ENCODE measurements around the gene APOL6.
"Not testable (repeated sequence)": the region's sequence is repeated elsewhere in the genome, so short reads cannot be mapped to it uniquely, and the experiment has no call there.

The APOL6 gene

GRCh38 chr22:35653824-35654223 is 5.6 kb downstream of the APOL6 start:
- no peak overlapping the region for H3K27ac ChIP-seq (ENCODE audit: insufficient read depth, low read depth, low read length, poor library complexity, severe bottlenecking)
- H3K9me3 ChIP-seq (ENCODE audit: control insufficient read depth, low read length) = no peaks in the 10 kb centered on the region
- no peaks in the 10 kb centered on the region for H3K4me1 ChIP-seq (ENCODE audit: control insufficient read depth, insufficient read depth, low read length)
- no peak overlapping the region for H3K4me3 ChIP-seq (ENCODE audit: insufficient read depth, low read depth, low read length)
- H3K27me3 ChIP-seq (ENCODE audit: control insufficient read depth, insufficient read depth, low read length, poor library complexity, severe bottlenecking) = no peaks in the 10 kb centered on the region
- 87 to 93% methylated on average over 1 of the region's 1 CpG for WGBS, 2 experiments
- no peaks in the 10 kb centered on the region for H3K36me3 ChIP-seq (ENCODE audit: control insufficient read depth, insufficient read depth, low read length)

DNA sequence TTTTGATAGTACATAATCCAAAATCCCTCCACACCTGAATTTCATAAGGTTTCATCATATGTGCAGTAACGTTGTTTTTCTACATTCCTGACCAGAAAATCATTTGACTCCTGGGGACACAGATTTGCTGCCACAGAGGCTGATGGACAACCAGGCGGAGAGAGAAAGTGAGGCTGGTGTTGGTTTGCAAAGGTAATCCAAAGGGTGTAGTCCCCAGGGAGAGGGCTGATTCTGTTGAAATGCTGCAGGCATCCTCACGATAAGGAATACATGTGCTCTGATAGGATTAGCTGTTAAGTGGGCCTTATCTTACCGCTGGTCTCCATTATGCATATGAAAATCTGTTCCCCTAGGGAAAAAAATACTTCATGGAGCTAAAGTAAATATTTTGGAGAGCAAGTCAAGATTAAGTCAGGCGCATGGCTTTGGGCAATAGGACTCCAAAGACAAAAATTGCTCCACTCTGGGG is 8.1 kb downstream of the APOL6 start:
- no peak overlapping the region for H3K4me3 ChIP-seq (ENCODE audit: insufficient read depth, low read depth, low read length)
- H3K4me1 ChIP-seq (ENCODE audit: control insufficient read depth, insufficient read depth, low read length) = no peaks in the 10 kb centered on the region
- no peaks in the 10 kb centered on the region for H3K27me3 ChIP-seq (ENCODE audit: control insufficient read depth, insufficient read depth, low read length, poor library complexity, severe bottlenecking)
- 91 to 99% methylated on average over 5 of the region's 5 CpGs for WGBS, 2 experiments
- H3K27ac ChIP-seq (ENCODE audit: insufficient read depth, low read depth, low read length, poor library complexity, severe bottlenecking) = no peak overlapping the region
- no peaks in the 10 kb centered on the region for H3K9me3 ChIP-seq (ENCODE audit: control insufficient read depth, low read length)
- no peaks in the 10 kb centered on the region for H3K36me3 ChIP-seq (ENCODE audit: control insufficient read depth, insufficient read depth, low read length)

GRCh38 chr22:35657571-35658312 is 9.5 kb downstream of the APOL6 start:
- WGBS, 2 experiments = 75 to 93% methylated on average over 4 to 5 of the region's 5 CpGs
- H3K9me3 ChIP-seq (ENCODE audit: control insufficient read depth, low read length) = no peaks in the 10 kb centered on the region

DNA sequence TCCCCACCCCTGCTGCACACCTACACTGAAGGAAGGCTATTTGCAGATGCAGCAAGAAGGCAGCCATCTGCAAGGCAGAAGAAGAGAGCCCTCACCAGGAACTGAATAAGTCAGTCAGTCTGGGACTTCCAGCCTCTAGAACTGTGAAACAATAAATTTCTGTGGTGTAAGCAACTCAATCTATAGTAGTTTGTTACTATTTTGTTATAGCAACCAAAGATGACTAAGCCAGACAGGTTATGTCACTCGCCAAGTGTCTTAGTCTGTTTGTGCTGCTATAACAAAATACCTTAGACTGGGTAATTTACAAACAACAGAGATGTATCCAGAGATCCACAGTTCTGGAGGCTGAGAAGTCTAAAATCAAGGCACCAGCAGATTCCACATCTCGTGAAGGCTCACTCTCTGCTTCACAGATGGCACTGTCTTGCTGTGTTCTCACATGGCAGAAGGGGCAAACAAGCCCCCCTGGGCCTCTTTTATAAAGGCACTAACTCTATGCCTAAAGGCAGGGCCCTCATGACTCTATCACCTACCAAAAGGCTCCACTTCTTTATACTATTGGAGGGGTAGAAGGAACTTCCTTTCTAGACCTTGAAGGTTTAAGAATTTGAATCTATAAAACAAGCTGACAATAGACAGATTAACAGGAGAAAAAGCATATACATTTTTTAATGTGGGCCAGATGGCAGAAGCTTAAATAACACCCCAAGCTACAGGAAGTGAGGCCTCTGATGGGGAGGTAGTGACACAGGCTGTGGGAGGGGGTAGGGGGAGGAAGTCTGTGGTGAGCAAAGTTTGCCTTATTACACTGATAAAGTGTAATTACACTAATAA is 12.3 kb downstream of the APOL6 start:
- H3K4me3 ChIP-seq (ENCODE audit: insufficient read depth, low read depth, low read length) = no peak overlapping the region
- H3K9me3 ChIP-seq (ENCODE audit: control insufficient read depth, low read length) = no peaks in the 10 kb centered on the region
- WGBS, 2 experiments = 84 to 97% methylated on average over 2 of the region's 2 CpGs
- H3K27me3 ChIP-seq (ENCODE audit: control insufficient read depth, insufficient read depth, low read length, poor library complexity, severe bottlenecking) = no peaks in the 10 kb centered on the region
- H3K36me3 ChIP-seq (ENCODE audit: control insufficient read depth, insufficient read depth, low read length) = no peaks in the 10 kb centered on the region
- H3K27ac ChIP-seq (ENCODE audit: insufficient read depth, low read depth, low read length, poor library complexity, severe bottlenecking) = no peak overlapping the region
- no peaks in the 10 kb centered on the region for H3K4me1 ChIP-seq (ENCODE audit: control insufficient read depth, insufficient read depth, low read length)

More at GRCh38 chr22:35657571-35658312, 9.5 kb downstream of the APOL6 start:
- Histone ChIP-seq H3K4me3 (ENCODE audit: insufficient read depth, low read depth, low read length) (no peak overlapping the region), H3K4me1 (ENCODE audit: control insufficient read depth, insufficient read depth, low read length) (no peaks in the 10 kb centered on the region), H3K27ac (ENCODE audit: insufficient read depth, low read depth, low read length, poor library complexity, severe bottlenecking) (no peak overlapping the region), H3K27me3 (ENCODE audit: control insufficient read depth, insufficient read depth, low read length, poor library complexity, severe bottlenecking) (no peaks in the 10 kb centered on the region), H3K36me3 (ENCODE audit: control insufficient read depth, insufficient read depth, low read length) (no peaks in the 10 kb centered on the region)

GRCh38 chr22:35661464-35661863 is 13.2 kb downstream of the APOL6 start:
- Histone ChIP-seq H3K27me3 (ENCODE audit: control insufficient read depth, insufficient read depth, low read length, poor library complexity, severe bottlenecking) (no peaks in the 10 kb centered on the region), H3K9me3 (ENCODE audit: control insufficient read depth, low read length) (peaks cover 1% of the 10 kb centered on the region), H3K4me3 (ENCODE audit: insufficient read depth, low read depth, low read length) (no peak overlapping the region), H3K4me1 (ENCODE audit: control insufficient read depth, insufficient read depth, low read length) (no peaks in the 10 kb centered on the region), H3K36me3 (ENCODE audit: control insufficient read depth, insufficient read depth, low read length) (no peaks in the 10 kb centered on the region), H3K27ac (ENCODE audit: insufficient read depth, low read depth, low read length, poor library complexity, severe bottlenecking) (no peak overlapping the region)
- 94% methylated on average over 2 of the region's 2 CpGs for WGBS, 2 experiments

GRCh38 chr22:35662914-35663313 is 14.7 kb downstream of the APOL6 start:
- Histone ChIP-seq H3K27ac (ENCODE audit: insufficient read depth, low read depth, low read length, poor library complexity, severe bottlenecking) (no peak overlapping the region), H3K9me3 (ENCODE audit: control insufficient read depth, low read length) (peaks cover 4% of the 10 kb centered on the region), H3K4me1 (ENCODE audit: control insufficient read depth, insufficient read depth, low read length) (no peaks in the 10 kb centered on the region), H3K36me3 (ENCODE audit: control insufficient read depth, insufficient read depth, low read length) (no peaks in the 10 kb centered on the region), H3K4me3 (ENCODE audit: insufficient read depth, low read depth, low read length) (no peak overlapping the region), H3K27me3 (ENCODE audit: control insufficient read depth, insufficient read depth, low read length, poor library complexity, severe bottlenecking) (no peaks in the 10 kb centered on the region)
- 98 to 100% methylated on average over 1 to 2 of the region's 2 CpGs for WGBS, 2 experiments

DNA sequence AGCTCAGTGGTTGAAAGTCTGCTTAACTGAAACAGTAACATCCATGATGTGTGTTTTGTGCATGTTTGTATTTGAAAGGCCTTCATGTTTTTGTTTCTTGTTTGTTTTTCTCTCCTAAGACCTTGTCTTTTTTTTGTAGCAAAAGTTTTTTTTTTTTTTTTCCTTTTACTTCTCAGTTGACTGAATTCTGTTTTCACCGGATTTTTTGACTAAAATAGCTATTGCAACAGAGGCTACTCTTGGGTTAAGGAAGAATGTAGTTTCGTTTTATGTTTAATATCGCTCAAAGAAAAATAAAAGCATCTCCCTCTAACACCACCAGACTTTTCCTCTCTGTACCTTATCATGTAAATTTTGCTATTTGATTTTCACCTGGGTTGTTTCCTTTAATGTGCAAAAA is 15.1 kb downstream of the APOL6 start:
- peaks cover 4% of the 10 kb centered on the region for H3K9me3 ChIP-seq (ENCODE audit: control insufficient read depth, low read length)
- no peaks in the 10 kb centered on the region for H3K36me3 ChIP-seq (ENCODE audit: control insufficient read depth, insufficient read depth, low read length)
- 100% methylated on average over 1 of the region's 3 CpGs; no CpG with 5 or more reads in 1 of the 2 experiments for WGBS, 2 experiments
- no peak overlapping the region for H3K27ac ChIP-seq (ENCODE audit: insufficient read depth, low read depth, low read length, poor library complexity, severe bottlenecking)
- no peaks in the 10 kb centered on the region for H3K4me1 ChIP-seq (ENCODE audit: control insufficient read depth, insufficient read depth, low read length)
- no peak overlapping the region for H3K4me3 ChIP-seq (ENCODE audit: insufficient read depth, low read depth, low read length)
- H3K27me3 ChIP-seq (ENCODE audit: control insufficient read depth, insufficient read depth, low read length, poor library complexity, severe bottlenecking) = no peaks in the 10 kb centered on the region

DNA sequence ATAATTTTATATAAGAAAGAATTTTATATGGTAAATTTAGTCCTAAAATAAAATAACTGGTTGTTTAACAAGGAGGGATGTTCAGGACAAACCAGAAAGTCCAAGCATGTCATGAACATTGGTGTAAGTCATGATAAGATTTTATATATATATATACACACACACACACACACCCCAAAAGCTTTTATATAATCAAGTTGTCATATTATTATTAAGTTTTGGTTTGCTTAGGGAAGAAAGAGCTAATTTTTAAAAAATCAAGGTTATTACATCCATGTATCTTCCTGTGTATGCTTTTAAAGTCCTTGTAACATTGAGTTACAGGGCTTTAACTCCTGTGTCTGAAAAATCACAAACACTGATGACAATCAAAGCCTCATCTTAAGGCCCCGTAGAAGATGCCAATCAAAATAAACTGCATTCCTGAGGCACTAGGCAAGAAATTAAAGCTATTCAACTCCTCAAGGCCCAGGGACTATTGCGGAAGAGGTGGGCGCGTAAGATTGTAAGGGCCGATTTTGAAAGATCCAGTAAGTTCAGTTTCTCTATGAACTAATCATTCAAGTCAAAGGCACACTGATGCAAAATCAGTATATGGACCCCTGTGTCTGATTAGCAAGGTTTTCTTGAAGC is 16.8 kb downstream of the APOL6 start:
- Histone ChIP-seq H3K27ac (ENCODE audit: insufficient read depth, low read depth, low read length, poor library complexity, severe bottlenecking) (no peak overlapping the region), H3K36me3 (ENCODE audit: control insufficient read depth, insufficient read depth, low read length) (no peaks in the 10 kb centered on the region), H3K9me3 (ENCODE audit: control insufficient read depth, low read length) (peaks cover 4% of the 10 kb centered on the region), H3K27me3 (ENCODE audit: control insufficient read depth, insufficient read depth, low read length, poor library complexity, severe bottlenecking) (no peaks in the 10 kb centered on the region), H3K4me1 (ENCODE audit: control insufficient read depth, insufficient read depth, low read length) (no peaks in the 10 kb centered on the region), H3K4me3 (ENCODE audit: insufficient read depth, low read depth, low read length) (no peak overlapping the region)
- 95 to 96% methylated on average over 5 of the region's 5 CpGs for WGBS, 2 experiments

- not testable (repeated sequence) for H3K9me3 ChIP-seq (ENCODE audit: control insufficient read depth, low read length); H3K4me3 ChIP-seq (ENCODE audit: insufficient read depth, low read depth, low read length); H3K27ac ChIP-seq (ENCODE audit: insufficient read depth, low read depth, low read length, poor library complexity, severe bottlenecking); H3K36me3 ChIP-seq (ENCODE audit: control insufficient read depth, insufficient read depth, low read length); H3K4me1 ChIP-seq (ENCODE audit: control insufficient read depth, insufficient read depth, low read length); H3K27me3 ChIP-seq (ENCODE audit: control insufficient read depth, insufficient read depth, low read length, poor library complexity, severe bottlenecking)
- WGBS, 2 experiments = 74 to 100% methylated on average over 1 of the region's 1 CpG
Observed at GRCh38 chr22:35666699-35667098, 18.5 kb downstream of the APOL6 start.

- H3K4me3 ChIP-seq (ENCODE audit: insufficient read depth, low read depth, low read length) = no peak overlapping the region
- H3K27ac ChIP-seq (ENCODE audit: insufficient read depth, low read depth, low read length, poor library complexity, severe bottlenecking) = no peak overlapping the region
- H3K9me3 ChIP-seq (ENCODE audit: control insufficient read depth, low read length) = no peaks in the 10 kb centered on the region
- no peaks in the 10 kb centered on the region for H3K36me3 ChIP-seq (ENCODE audit: control insufficient read depth, insufficient read depth, low read length)
- no peaks in the 10 kb centered on the region for H3K27me3 ChIP-seq (ENCODE audit: control insufficient read depth, insufficient read depth, low read length, poor library complexity, severe bottlenecking)
- no peaks in the 10 kb centered on the region for H3K4me1 ChIP-seq (ENCODE audit: control insufficient read depth, insufficient read depth, low read length)
Observed at GRCh38 chr22:35674335-35674734, 26.1 kb downstream of the APOL6 start.

All from ectodermal cell (in vitro differentiated cells).